Left renal pelvis (tissue), 4 donors: ENCODE measurements around the gene RASSF6. TPM values are rescaled to one million over a fixed set of nuclear protein-coding genes. Genes with fewer than 3 reads are reported as not detected.
"Not testable (repeated sequence)": the region's sequence is repeated elsewhere in the genome, so short reads cannot be mapped to it uniquely, and the experiment has no call there.

Source experiments
- DNase-seq, 4 donors: peaks; one replicate each; pipeline ENCODE4 v3.0.0-alpha.2; 2013; ENCODE audit warnings: low read depth in 4 of 4, low spot score in 3 of 4
- polyA plus RNA-seq, 4 donors: library from polyadenylated mRNA; unstranded; fragments of 120-200 nt; gene quantifications; one replicate each; pipeline ENCODE4 v1.2.1, GENCODE V29; 2013; ENCODE audit not compliant: insufficient read length in 4 of 4

Gene RASSF6
- polyA plus RNA-seq, 4 donors: 0.25 to 7.6 (median 6.8) TPM

DNA sequence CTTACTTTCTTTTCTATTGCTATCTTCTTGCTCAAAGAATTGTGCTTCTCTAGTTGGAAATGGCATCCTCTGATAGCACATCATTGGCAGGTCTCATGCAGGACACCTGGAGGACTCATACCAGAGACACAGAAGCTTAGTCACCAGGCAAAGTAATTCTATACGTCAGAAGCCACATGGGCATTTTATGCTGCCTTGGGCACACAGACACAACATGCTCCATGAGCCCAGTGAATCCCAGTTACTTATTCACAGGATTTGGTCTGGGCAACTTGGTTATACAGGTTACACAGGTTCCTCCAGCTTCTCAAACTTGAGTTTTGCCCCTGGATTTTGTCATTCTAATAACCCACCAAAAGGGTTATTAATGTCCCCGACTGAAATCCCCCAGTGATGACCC is 7.1 kb downstream of the RASSF6 start:
- DNase-seq: no peak

DNA sequence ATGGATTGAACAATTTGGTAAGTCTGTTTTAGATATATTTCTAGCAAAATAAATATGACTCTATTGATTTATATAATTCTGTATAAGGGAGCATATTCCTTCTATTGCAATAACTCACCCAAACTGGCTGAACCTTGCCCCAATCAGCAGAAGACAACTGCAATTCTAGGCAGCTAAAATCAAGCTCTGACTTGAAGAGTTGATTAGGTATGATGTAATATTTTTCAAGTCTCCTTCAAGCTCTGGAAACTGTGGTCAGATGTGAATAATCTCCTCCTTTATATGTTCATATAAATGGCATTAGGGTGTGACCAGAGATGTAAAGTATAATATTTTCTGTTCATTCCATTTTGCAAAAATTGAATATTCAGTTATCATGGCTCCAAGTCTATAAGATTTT is 8.2 kb downstream of the RASSF6 start:
- no peak for DNase-seq

DNA sequence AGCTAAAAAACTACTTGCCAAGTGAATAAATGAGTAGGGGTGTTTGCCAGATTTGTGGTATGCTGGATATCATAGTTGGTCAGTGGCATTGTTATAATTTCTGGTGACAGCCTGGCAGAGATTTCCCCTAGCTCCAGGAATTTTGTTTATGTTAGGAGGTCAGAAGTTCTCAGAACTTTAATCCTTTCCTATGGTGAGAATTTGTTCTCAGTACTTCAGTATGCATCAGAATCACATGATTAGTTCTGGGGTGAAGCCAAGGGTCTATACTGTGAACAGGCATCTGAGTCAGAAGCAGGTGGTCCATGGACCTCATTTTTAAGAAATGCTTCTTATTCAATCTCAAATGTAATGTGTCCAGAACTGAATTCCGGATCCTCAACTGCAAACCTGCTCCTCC is 10.5 kb downstream of the RASSF6 start:
- no peak for DNase-seq

- DNase-seq: no peak
Measured at GRCh38 chr4:73608689-73609594, 11.3 kb downstream of the RASSF6 start.

- DNase-seq: no peak
Measured at GRCh38 chr4:73607375-73608033, 12.7 kb downstream of the RASSF6 start.

- DNase-seq: no peak
Measured at GRCh38 chr4:73606465-73606974, 13.7 kb downstream of the RASSF6 start.

- DNase-seq: no peak
Measured at GRCh38 chr4:73603854-73604584, 16.2 kb downstream of the RASSF6 start.

DNA sequence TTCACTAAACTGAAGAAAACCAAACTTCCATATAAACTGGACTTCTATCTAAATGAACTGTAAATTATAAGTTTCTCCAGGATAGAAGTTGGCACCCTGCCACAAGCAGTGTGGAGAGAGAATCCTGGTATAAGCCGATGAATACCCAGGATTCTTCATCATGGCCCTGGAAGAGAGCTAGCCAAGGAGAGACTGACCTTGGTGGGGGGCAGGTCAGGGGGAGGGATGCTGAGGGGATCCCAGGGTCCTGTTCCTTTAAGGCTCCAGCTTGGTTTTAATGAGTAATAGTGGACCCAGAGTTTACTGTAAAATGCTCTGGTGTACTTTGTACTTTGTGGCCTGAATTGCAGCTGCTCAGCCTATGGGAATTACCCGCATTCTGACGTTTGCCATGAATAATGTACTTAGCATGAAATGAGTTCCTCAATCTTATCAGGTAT is 16.9 kb downstream of the RASSF6 start:
- no peak for DNase-seq

GRCh38 chr4:73600954-73601353 is 19.3 kb downstream of the RASSF6 start:
- DNase-seq: no peak

- no peak for DNase-seq
Measured at GRCh38 chr4:73599182-73599581, 21.1 kb downstream of the RASSF6 start.

DNA sequence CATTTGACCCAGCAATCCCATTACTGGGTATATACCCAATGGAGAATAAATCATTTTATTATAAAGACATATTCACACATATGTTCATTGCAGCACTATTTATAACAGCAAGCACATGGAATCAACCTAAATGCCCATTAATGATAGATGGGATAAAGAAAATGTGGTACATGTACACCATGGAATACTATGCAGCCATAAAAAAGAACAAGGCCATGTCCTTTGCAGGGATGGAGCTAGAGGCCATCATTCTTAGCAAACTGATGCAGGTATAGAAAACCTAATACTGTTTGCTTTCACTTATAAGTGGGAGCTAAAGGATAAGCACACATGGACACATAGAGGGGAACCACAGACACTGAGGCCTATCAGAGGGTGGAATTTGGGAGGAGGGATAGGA is 22.6 kb downstream of the RASSF6 start:
- DNase-seq: no peak

- not testable (repeated sequence) for DNase-seq
Measured at GRCh38 chr4:73597183-73597582, 23.1 kb downstream of the RASSF6 start.

DNA sequence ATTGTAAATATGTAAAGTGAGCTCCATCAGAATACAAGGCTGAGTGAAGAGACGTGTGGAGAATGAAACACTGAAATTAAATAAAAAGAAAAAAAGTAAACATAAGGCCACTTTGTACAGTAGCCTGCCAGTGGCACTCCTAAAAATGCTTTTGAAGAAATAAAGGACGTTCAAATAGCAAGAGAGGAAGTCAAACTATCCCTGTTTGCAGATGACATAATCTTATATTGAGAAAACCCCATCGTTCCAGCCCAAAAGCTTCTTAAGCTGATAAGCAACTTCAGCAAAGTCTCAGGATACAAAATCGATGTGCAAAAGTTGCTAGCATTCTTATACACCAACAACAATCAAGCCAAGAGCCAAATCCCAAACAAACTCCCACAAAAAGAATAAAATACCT is 24.2 kb downstream of the RASSF6 start:
- DNase-seq: no peak

DNA sequence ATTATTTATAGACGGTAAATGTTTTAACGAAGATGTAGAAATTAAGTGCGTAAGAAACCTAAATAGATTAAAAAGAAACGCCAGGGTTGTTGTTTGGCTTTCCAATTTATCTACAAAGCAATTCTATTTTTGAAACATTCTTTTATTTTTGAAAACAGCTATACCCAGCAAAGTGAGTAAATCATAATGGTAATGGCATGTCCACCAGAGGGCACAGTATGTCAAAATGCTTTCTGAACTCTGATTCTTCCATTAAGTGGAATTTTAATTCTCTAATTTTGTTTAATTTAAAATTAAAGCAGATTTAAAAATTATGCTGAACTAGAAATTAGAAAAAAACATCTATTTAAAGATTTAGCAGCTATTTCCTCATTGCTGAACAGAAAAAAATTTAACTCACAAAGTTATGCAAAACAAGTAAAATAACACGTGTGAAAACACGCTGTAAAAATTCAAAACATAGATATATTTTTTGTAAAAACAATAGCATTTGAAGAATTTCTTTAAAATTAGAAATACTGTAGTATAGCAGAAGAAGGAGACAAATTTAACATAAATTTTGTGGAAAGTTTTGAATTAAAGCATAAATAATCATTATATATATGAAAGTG is 26.5 kb downstream of the RASSF6 start:
- no peak for DNase-seq

- no peak for DNase-seq
Measured at GRCh38 chr4:73589887-73590801, 30.1 kb downstream of the RASSF6 start.

DNA sequence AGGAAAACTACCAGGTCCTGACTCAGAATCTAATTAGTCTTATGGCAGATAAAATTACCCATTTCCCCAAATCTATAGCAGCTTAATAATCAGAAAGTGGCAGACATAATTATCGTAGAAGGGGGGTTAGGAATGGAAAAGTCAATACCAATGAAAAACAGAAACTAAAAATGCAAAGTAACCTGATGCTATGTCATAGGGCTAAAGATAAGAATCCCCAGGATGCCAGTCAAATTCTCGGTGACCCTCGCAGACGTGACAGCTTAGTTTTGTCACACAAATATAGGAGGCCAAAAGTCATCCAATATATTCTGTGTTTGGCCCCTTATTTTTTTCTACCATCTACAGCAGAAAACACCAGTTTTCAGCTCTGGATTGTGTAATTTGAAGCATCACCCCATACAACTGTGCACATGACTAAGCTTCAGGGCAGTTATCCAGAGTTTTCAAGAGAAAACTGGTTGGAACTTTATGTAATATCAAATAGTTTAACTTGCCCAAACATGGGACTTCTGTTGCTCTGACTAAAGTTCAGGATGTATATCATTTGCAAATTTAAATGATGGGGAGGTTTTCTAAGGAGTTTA is 30.9 kb downstream of the RASSF6 start:
- no peak for DNase-seq

DNA sequence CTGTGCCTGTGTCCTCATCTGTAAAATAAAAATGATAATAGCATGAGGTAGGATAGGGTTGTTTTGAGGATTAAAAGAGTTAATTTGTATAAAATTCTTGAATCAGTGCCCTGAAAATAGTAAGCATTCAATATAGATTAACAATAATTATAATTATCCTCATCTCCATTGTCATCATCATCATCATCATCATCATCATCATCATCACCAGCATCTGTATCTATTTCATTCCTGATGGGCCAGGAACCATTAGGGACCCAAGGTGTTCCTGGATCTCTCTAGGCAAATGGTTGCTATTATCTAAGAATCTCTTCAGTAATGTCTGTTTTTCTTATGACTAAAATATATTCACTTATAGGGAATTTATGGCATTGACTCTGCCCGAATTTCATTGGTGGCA is 31.6 kb downstream of the RASSF6 start:
- no peak for DNase-seq

DNA sequence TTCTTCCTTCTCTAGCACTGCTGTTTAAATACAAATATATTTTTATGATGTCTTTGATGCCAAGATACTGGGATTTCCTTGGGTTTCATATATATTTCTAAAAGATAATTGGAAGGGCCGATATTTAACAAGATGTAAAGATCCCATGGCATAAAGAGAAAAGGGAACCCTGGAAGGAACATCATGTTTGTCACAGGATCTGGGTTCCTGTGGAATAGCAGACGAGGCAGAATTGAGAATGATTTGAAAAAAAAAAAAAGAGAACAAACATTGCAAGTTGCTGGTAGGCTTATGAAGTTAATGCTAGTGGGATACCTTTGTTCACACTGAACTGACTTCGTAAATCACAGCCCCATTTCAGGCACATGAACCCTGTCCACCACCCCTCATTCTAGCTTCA is 33.6 kb downstream of the RASSF6 start:
- DNase-seq: no peak

- no peak for DNase-seq
Measured at GRCh38 chr4:73586040-73586439, 34.2 kb downstream of the RASSF6 start.
